ENCODE measurements around the gene SNX6.
"Not testable (repeated sequence)": the region's sequence is repeated elsewhere in the genome, so short reads cannot be mapped to it uniquely, and the experiment has no call there.

Gene SNX6

DNA sequence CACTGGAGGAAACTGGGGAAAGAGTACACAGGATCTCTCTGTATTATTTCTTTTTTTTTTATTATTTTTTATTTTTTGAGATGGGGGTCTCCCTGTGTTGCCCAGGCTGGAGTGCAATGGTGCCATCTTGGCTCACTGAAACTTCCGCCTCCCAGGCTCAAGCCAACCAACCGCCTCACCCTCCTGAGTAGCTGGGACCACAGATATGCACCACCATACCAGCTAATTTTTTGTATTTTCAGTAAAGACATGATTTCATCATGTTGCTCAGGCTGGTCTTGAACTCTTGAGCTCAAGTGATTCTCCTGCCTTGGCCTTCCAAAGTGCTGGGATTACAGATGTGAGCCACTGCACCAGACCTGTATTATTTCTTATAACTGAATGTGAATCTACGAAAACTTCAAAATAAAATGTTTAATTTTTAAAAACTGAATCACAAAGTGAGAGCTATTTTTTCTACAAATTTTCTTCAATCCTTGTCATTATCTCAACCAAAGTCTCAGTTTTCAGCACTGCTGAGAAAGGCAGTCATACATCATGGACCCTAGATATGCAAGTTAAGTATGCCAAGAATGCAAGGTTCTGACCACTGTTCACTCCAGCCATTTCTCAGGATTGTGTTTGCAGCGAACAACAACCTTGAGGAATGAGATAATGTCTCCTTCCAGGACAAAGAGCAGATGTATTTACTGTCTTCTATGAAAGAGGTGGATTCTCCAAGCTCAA is 92.8 kb downstream of the SNX6 start:
- Mint-ChIP-seq H3K4me1 (peaks cover 31% of the 10 kb centered on the region), H3K27ac (no peak overlapping the region), H3K4me3 (no peak overlapping the region), H3K9me3 (no peaks in the 10 kb centered on the region), H3K36me3 (peaks cover 64% of the 10 kb centered on the region)
- ATAC-seq (no peak), DNase-seq (ENCODE audit: low spot score in 2 of 2) (no peak)

DNA sequence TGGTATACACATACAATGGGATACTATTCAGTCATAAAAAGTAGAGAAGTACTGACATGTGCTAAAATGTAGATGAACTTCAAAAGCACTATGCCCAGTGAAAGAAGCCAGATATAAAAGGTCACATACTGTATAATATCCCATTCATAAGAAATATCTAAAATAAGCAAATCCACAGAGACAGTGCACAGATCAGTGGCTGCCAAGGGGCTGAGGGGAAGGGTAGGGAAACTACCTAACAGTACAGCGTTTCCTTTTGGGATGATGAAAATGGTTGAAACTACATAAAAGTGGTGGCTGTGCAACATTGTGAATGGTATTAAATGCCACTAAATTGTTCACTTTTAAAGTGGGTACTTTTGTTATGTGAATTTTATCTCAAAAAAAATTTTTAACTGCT is 102.4 kb downstream of the SNX6 start:
- Mint-ChIP-seq H3K27ac (no peak overlapping the region), H3K9me3 (no peaks in the 10 kb centered on the region)

DNA sequence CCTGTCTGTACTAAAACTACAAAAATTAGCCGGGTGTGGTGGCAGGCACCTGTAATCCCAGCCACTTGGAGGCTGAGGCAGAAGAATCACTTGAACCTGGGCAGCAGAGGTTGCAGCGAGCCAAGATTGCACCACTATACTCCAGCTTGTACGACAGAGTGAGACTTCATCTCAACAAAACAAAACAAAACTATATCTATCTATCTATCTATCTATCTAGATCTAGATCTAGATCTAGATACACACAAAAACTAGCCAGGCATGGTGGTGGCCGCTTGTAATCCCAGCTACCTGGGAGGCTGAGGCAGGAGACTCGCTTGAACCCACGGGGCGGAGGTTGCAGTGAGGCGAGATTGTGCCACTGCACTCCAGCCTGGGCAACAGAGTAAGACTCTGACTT is 105.7 kb downstream of the SNX6 start:
- H3K4me3 Mint-ChIP-seq; ATAC-seq; H3K4me1 Mint-ChIP-seq; H3K27ac Mint-ChIP-seq; H3K9me3 Mint-ChIP-seq; DNase-seq (ENCODE audit: low spot score in 2 of 2): not testable (repeated sequence)
- H3K36me3 Mint-ChIP-seq, result peaks cover 100% of the 10 kb centered on the region

More for the DNA sequence above, 102.4 kb downstream of the SNX6 start:
- Mint-ChIP-seq H3K36me3 (peaks cover 100% of the 10 kb centered on the region), H3K4me3 (no peak overlapping the region), H3K4me1 (no peaks in the 10 kb centered on the region)
- ATAC-seq (no peak), DNase-seq (ENCODE audit: low spot score in 2 of 2) (no peak)

DNA sequence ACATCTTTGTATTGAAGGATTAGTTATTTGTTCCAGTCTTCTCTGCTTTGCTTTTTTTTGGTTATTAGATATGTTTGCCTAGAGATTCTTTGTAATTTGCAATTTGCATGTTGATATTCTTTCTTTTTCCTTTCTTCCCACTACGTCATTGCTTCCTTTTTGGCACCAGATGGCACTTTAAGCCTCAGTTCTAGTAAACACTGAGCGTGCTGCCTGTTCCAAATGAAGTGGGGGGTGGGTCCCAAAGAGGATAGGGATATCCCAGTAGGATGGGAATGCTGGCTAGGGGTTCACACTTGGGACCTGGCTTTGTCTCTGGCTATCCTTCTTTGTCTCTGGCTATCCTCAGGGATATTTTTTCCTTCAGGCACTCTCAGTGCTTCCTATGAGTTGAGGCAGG is 107.5 kb downstream of the SNX6 start:
- H3K4me3 Mint-ChIP-seq, result no peak overlapping the region
- H3K27ac Mint-ChIP-seq, result no peak overlapping the region
- no peaks in the 10 kb centered on the region for H3K4me1 Mint-ChIP-seq
- no peak for ATAC-seq
- H3K9me3 Mint-ChIP-seq, result no peaks in the 10 kb centered on the region
- no peak for DNase-seq (ENCODE audit: low spot score in 2 of 2)
- peaks cover 100% of the 10 kb centered on the region for H3K36me3 Mint-ChIP-seq

DNA sequence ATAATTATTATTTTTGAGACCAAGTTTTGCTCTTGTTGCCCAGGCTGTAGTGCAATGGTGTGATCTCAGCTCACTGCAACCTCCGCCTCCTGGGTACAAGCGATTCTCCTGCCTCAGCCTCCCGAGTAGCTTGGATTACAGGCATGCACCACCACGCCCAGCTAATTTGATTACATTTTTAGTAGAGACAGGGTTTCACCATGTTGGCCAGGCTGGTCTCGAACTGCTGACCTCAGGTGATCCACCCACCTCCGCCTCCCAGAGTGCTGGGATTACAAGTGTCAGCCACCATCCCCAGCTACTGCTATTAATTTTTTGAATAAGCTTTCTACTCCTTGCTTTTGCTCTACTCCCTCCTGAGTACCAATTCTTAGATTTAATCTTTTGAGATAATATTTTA is 108.9 kb downstream of the SNX6 start:
- H3K4me3 Mint-ChIP-seq; H3K4me1 Mint-ChIP-seq; DNase-seq (ENCODE audit: low spot score in 2 of 2); H3K9me3 Mint-ChIP-seq; H3K27ac Mint-ChIP-seq; ATAC-seq: not testable (repeated sequence)
- peaks cover 100% of the 10 kb centered on the region for H3K36me3 Mint-ChIP-seq

DNA sequence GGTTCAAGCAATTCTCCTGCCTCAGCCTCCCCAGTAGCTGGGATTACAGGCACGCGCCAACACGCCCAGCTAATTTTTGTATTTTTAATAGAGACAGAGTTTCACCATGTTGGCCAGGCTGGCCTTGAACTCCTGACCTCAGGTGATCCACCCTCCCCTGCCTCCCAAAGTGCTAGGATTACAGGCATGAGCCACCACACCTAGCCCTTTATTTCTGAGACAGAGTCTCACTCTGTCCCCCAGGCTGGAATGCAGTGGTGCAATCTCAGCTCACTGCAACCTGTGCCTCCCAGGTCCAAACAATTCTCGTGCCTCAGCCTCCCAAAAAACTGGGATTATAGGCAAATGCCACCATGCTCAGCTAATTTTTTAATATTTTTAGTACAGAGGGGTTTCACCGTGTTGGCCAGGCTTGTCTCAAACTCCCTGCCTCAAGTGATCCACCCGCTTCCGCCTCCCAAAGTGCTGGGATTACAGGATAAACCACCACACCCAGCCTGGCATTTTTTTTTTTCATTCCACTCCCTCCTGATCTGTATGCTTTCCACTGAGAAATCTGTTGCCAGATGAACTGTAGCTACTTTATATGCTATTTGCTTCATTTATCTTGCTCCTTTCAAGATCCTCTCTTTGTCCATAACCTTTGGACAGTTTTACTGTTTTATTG is 109.5 kb downstream of the SNX6 start:
- not testable (repeated sequence) for H3K9me3 Mint-ChIP-seq; ATAC-seq; H3K4me1 Mint-ChIP-seq; DNase-seq (ENCODE audit: low spot score in 2 of 2); H3K27ac Mint-ChIP-seq; H3K4me3 Mint-ChIP-seq
- H3K36me3 Mint-ChIP-seq, result peaks cover 99% of the 10 kb centered on the region

All from stimulated activated effector memory CD8-positive, alpha-beta T cell treated with anti-CD3 and anti-CD28 coated beads, Interleukin-12 subunit alpha, Interleukin-12 subunit beta, amount 100 ng/mL, for 72 hours (primary cell).